IMR-90 (cell line): ENCODE results near the gene NFKB1. TPM values are rescaled to one million over a fixed set of nuclear protein-coding genes. Genes with fewer than 3 reads are reported as not detected.
A peak's percentile ranks its signal among the peaks of the same experiment; 100 is the strongest.

Experiments used
- ATAC-seq: fragments of 200-7000 bp; cut with Tn5 transposase; 2 replicates; pipeline ENCODE4 v1.9.1; 2020; ENCODE audit warnings: low read depth, mild to moderate bottlenecking, moderate library complexity
- BruUV-seq: library from RNA; stranded (reverse); fragments of 400-500 nt; replicated peaks from 2 replicates; lab custom pipeline; 2021; lab: Mats Ljungman, UMichigan
- CTCF ChIA-PET: fragments of 300-600 bp; formaldehyde crosslinking; extraction: SDS; loops from one replicate; lab custom pipeline; 2021; ENCODE audit warnings: antibody characterized with exemption; lab: Yijun Ruan, JAX
- POLR2A ChIA-PET: fragments of 300-600 bp; sonication (Branson Sonifier 250); formaldehyde crosslinking; loops from one replicate; lab custom pipeline; 2022; ENCODE audit warnings: antibody characterized with exemption; ENCODE audit not compliant: unreplicated experiment; lab: Charles Lee
- DNase-seq: peaks from one replicate; pipeline ENCODE4 v3.0.0; 2013
- H2AFZ ChIP-seq: replicated peaks from 2 replicates; pipeline ENCODE3; 2013; ENCODE audit warnings: low read length, mild to moderate bottlenecking; ENCODE audit not compliant: poor library complexity
- H2AK5ac ChIP-seq: 2 replicates; pipeline ENCODE4 v1.6.1; 2013; ENCODE audit warnings: low read depth, low read length, inconsistent platforms
- H2AK9ac ChIP-seq: replicated peaks from 2 replicates; pipeline ENCODE3; 2013; ENCODE audit warnings: mild to moderate bottlenecking, low read depth, low read length, moderate library complexity; ENCODE audit not compliant: poor library complexity
- H2BK120ac ChIP-seq: 2 replicates; pipeline ENCODE4 v1.6.1; 2013; ENCODE audit warnings: low read depth, low read length, inconsistent platforms
- H2BK15ac ChIP-seq: 3 replicates; pipeline ENCODE4 v1.6.1; 2013; ENCODE audit warnings: low read depth, low read length, inconsistent platforms
- H2BK20ac ChIP-seq: 2 replicates; pipeline ENCODE4 v1.6.1; 2013; ENCODE audit warnings: low read depth, mild to moderate bottlenecking, inconsistent platforms, low read length, moderate library complexity
- H2BK5ac ChIP-seq: 2 replicates; pipeline ENCODE4 v1.6.1; 2013; ENCODE audit warnings: mild to moderate bottlenecking, low read depth, low read length, inconsistent platforms; ENCODE audit not compliant: poor library complexity, severe bottlenecking
- H3K14ac ChIP-seq: replicated peaks from 2 replicates; pipeline ENCODE4 v1.6.1; 2013; ENCODE audit warnings: low read depth, low read length, inconsistent platforms
- H3K18ac ChIP-seq: 2 replicates; pipeline ENCODE4 v1.6.1; 2013; ENCODE audit warnings: low read depth, low read length, control low read depth
- H3K23ac ChIP-seq: 2 replicates; pipeline ENCODE4 v1.6.1; 2013; ENCODE audit warnings: low read depth, low read length, inconsistent platforms
- H3K27ac ChIP-seq: 2 replicates; pipeline ENCODE4 v1.5.1; 2013; ENCODE audit warnings: mild to moderate bottlenecking, control low read depth, low read length; ENCODE audit not compliant: insufficient read depth
- H3K27me3 ChIP-seq: 2 replicates; pipeline ENCODE4 v1.6.1; 2013; ENCODE audit warnings: low read length; ENCODE audit not compliant: control insufficient read depth, insufficient read depth
- H3K36me3 ChIP-seq: 2 replicates; pipeline ENCODE4 v1.6.1; 2013; ENCODE audit warnings: low read length, mixed read lengths; ENCODE audit not compliant: control insufficient read depth, insufficient read depth
- H3K4ac ChIP-seq: 2 replicates; pipeline ENCODE4 v1.6.1; 2013; ENCODE audit warnings: low read depth, low read length, inconsistent platforms
- H3K4me1 ChIP-seq: 2 replicates; pipeline ENCODE4 v1.6.1; 2013; ENCODE audit warnings: low read length, mixed read lengths; ENCODE audit not compliant: control insufficient read depth, insufficient read depth
- H3K4me2 ChIP-seq: 2 replicates; pipeline ENCODE4 v1.6.1; 2013; ENCODE audit warnings: low read depth, mild to moderate bottlenecking, control low read depth, low read length, moderate library complexity
- H3K4me3 ChIP-seq: 2 replicates; pipeline ENCODE4 v1.5.1; 2013; ENCODE audit warnings: low read depth, mild to moderate bottlenecking, control low read depth, low read length, moderate library complexity; ENCODE audit not compliant: insufficient read depth
- H3K56ac ChIP-seq: 2 replicates; pipeline ENCODE4 v1.6.1; 2013; ENCODE audit warnings: low read length, inconsistent platforms; ENCODE audit not compliant: insufficient read depth; ENCODE audit errors: extremely low read depth
- H3K79me1 ChIP-seq, 2 experiments: 2 replicates each; pipeline ENCODE4 v1.6.1; 2013; ENCODE audit warnings: low read length in 2 of 2, inconsistent platforms in 1 of 2, low read depth in 1 of 2
- H3K9ac ChIP-seq: 2 replicates; pipeline ENCODE4 v1.6.1; 2013; ENCODE audit warnings: low read depth, low read length, control low read depth
- H3K9me1 ChIP-seq: 2 replicates; pipeline ENCODE4 v1.6.1; 2013; ENCODE audit warnings: low read length, inconsistent platforms; ENCODE audit not compliant: insufficient read depth
- H3K9me3 ChIP-seq: 2 replicates; pipeline ENCODE4 v1.6.1; 2013; ENCODE audit warnings: low read length; ENCODE audit not compliant: control insufficient read depth, insufficient read depth
- H4K20me1 ChIP-seq: 2 replicates; pipeline ENCODE4 v1.6.1; 2013; ENCODE audit warnings: low read length, inconsistent platforms; ENCODE audit not compliant: insufficient read depth
- H4K5ac ChIP-seq: 2 replicates; pipeline ENCODE4 v1.6.1; 2013; ENCODE audit warnings: mild to moderate bottlenecking, low read depth, low read length, control low read depth
- H4K8ac ChIP-seq, 2 experiments: 2 replicates each; pipeline ENCODE4 v1.6.1; 2013; ENCODE audit warnings: low read depth in 2 of 2, low read length in 2 of 2, control low read depth in 1 of 2, inconsistent platforms in 1 of 2
- H4K91ac ChIP-seq: 2 replicates; pipeline ENCODE4 v1.6.1; 2013; ENCODE audit warnings: low read depth, low read length, inconsistent platforms; ENCODE audit not compliant: insufficient read depth
- BHLHE40 ChIP-seq: fragments of 150-350 bp; IDR thresholded peaks from 2 replicates; pipeline ENCODE4 v1.6.1; 2016; ENCODE audit warnings: mild to moderate bottlenecking, low read depth, low read length
- CEBPB ChIP-seq: IDR thresholded peaks from 2 replicates; pipeline ENCODE4 v1.6.1; 2012; ENCODE audit warnings: low read depth, low read length, improper control_type of control experiment
- CHD1 ChIP-seq: IDR thresholded peaks from 2 replicates; pipeline ENCODE4 v1.6.1; 2012; ENCODE audit warnings: low read depth, low read length, improper control_type of control experiment
- FOS ChIP-seq: fragments of 150-350 bp; IDR thresholded peaks from 2 replicates; pipeline ENCODE4 v1.6.1; 2016; ENCODE audit warnings: low read depth, low read length
- MAFK ChIP-seq: IDR thresholded peaks from 2 replicates; pipeline ENCODE4 v1.6.1; 2012; ENCODE audit warnings: low read depth, low read length, improper control_type of control experiment
- MAZ ChIP-seq: IDR thresholded peaks from 2 replicates; pipeline ENCODE4 v1.6.1; 2012; ENCODE audit warnings: low read depth, mild to moderate bottlenecking, low read length, improper control_type of control experiment, moderate library complexity, borderline replicate concordance
- MXI1 ChIP-seq: IDR thresholded peaks from 2 replicates; pipeline ENCODE4 v1.6.1; 2012; ENCODE audit warnings: low read depth, mild to moderate bottlenecking, low read length, moderate library complexity, borderline replicate concordance
- NFE2L2 ChIP-seq: fragments of 150-350 bp; IDR thresholded peaks from 2 replicates; pipeline ENCODE4 v1.6.1; 2016; ENCODE audit warnings: low read depth, mild to moderate bottlenecking, low read length
- POLR2A ChIP-seq: IDR thresholded peaks from 2 replicates; pipeline ENCODE4 v1.6.1; 2012; ENCODE audit warnings: mild to moderate bottlenecking, low read depth, low read length
- RAD21 ChIP-seq: IDR thresholded peaks from 2 replicates; pipeline ENCODE4 v1.6.1; 2012; ENCODE audit warnings: low read length, improper control_type of control experiment
- RCOR1 ChIP-seq: IDR thresholded peaks from 2 replicates; pipeline ENCODE4 v1.6.1; 2012; ENCODE audit warnings: mild to moderate bottlenecking, low read length, improper control_type of control experiment; ENCODE audit not compliant: insufficient replicate concordance
- RFX5 ChIP-seq: IDR thresholded peaks from 2 replicates; pipeline ENCODE4 v1.8.0; 2012; ENCODE audit warnings: low read depth, mild to moderate bottlenecking, low read length, moderate library complexity
- SMC3 ChIP-seq: fragments of 150-350 bp; IDR thresholded peaks from 2 replicates; pipeline ENCODE4 v1.6.1; 2016; ENCODE audit warnings: low read depth, mild to moderate bottlenecking, antibody characterized with exemption, low read length, moderate library complexity
- WGBS, 2 experiments: methylation state at CpG; one replicate each; pipeline versions ENCODE4 v1.1.5 to v1.1.7; 2013; ENCODE audit warnings: missing lambda C conversion rate in 2 of 2; ENCODE audit not compliant: insufficient read length in 1 of 2; ENCODE audit errors: extremely low coverage in 2 of 2; 5-methylcytosine and 5-hydroxymethylcytosine counted together
- dilution Hi-C: fragments of 300-500 bp; cut with HindIII; formaldehyde crosslinking; loops from one replicate; pipeline ENCODE4 v1.14.3; 2018; ENCODE audit warnings: low sequenced_read_pairs; ENCODE audit not compliant: unreplicated experiment
- in situ Hi-C: fragments of 300-500 bp; cut with MboI; formaldehyde crosslinking; loops from 3 replicates; pipeline ENCODE4 v1.14.3; 2019; ENCODE audit warnings: low sequenced_read_pairs, inconsistent platforms, mixed read lengths
- intact Hi-C: fragments of 100-400 bp; cut with micrococcal nuclease; formaldehyde crosslinking; loops from 2 replicates; pipeline ENCODE4 v1.10.0; 2022
- polyA plus RNA-seq, 3 experiments: library from polyadenylated mRNA; depleted of rRNA; stranded (reverse); fragments of >200 nt; gene quantifications; 2 replicates each; pipeline ENCODE4 v1.2.3, GENCODE V29; 2012; ENCODE audit warnings: low replicate concordance in 1 of 3
- total RNA-seq: library from RNA; depleted of rRNA; stranded (reverse); fragments of >200 nt; gene quantifications from 2 replicates; pipeline ENCODE4 v1.2.3, GENCODE V29; 2012
- TF ChIP-seq, protein P1 (sequence below): fragments of 150-350 bp; IDR thresholded peaks from 2 replicates; pipeline ENCODE4 v1.6.1; 2016; ENCODE audit warnings: low read depth, mild to moderate bottlenecking, low read length, moderate library complexity, borderline replicate concordance
- TF ChIP-seq, protein P2 (sequence below): fragments of 150-350 bp; IDR thresholded peaks from 2 replicates; pipeline ENCODE4 v1.6.1; 2017; ENCODE audit warnings: mild to moderate bottlenecking, antibody characterized with exemption, low read length, low read depth
- TF ChIP-seq, protein P3 (sequence below): conservative IDR thresholded peaks from 2 replicates; pipeline ENCODE4 v1.5.1; 2012; ENCODE audit warnings: mild to moderate bottlenecking, low read depth, low read length, improper control_type of control experiment

Gene NFKB1
- total and polyA plus RNA-seq, 2 of the 4 experiments (the other 2 are of a cell fraction) = 19.8 to 24.6 TPM

DNA sequence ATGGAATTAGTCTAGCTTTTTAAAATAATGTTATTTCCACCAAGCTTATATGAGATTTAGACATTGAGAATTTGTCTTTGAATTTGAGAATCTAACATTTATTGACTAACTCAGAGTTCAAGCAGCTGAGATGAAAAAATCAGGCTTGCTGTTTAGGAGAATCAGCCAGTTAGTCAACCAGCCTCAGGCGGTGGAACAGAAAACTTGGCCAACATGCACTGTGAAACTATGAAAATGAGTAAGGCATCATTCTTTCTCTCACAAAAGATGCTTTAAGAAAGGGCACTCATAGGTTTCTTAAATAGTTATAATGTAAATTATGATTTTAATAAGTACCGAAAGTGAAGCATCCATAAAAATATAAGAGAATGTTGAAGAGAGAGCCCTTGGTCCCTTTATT is 84.2 kb downstream of the NFKB1 start:
- Histone ChIP-seq H4K5ac (no peak overlapping the region), H3K27me3 (no peaks in the 10 kb centered on the region), H3K9me1 (no peaks in the 10 kb centered on the region; the same call in 1 of the 2 replicates), H3K36me3 (peaks cover 14% of the 10 kb centered on the region), H2BK15ac (no peak overlapping the region), H2AFZ (no peak overlapping the region), H3K9ac (no peak overlapping the region), H3K9me3 (no peaks in the 10 kb centered on the region), H2BK5ac (no peak overlapping the region), H2BK120ac (no peak overlapping the region), H3K27ac (no peak overlapping the region), H3K56ac (no peak overlapping the region), H2AK5ac (no peak overlapping the region), H3K4me1 (no peaks in the 10 kb centered on the region), H4K8ac (no peak overlapping the region), H4K91ac (no peak overlapping the region), H3K14ac (no peak overlapping the region), H2BK20ac (no peak overlapping the region), H3K79me1 (0 out of 4 replicates have a peak, but pooled peaks cover 0 to 3% of the 10 kb centered on the region in 2 experiments), H3K23ac (no peak overlapping the region), H2AK9ac (no peak overlapping the region), H3K4me3 (no peak overlapping the region), H4K20me1 (no peaks in the 10 kb centered on the region), H3K4me2 (no peak overlapping the region), H3K4ac (no peak overlapping the region), H3K18ac (no peak overlapping the region)
- TF ChIP-seq, protein P1, sequence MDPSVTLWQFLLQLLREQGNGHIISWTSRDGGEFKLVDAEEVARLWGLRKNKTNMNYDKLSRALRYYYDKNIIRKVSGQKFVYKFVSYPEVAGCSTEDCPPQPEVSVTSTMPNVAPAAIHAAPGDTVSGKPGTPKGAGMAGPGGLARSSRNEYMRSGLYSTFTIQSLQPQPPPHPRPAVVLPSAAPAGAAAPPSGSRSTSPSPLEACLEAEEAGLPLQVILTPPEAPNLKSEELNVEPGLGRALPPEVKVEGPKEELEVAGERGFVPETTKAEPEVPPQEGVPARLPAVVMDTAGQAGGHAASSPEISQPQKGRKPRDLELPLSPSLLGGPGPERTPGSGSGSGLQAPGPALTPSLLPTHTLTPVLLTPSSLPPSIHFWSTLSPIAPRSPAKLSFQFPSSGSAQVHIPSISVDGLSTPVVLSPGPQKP = no peak
- no peak for TF ChIP-seq NFE2L2
- no peak for TF ChIP-seq FOS
- no peak for TF ChIP-seq RCOR1
- TF ChIP-seq, protein P2, sequence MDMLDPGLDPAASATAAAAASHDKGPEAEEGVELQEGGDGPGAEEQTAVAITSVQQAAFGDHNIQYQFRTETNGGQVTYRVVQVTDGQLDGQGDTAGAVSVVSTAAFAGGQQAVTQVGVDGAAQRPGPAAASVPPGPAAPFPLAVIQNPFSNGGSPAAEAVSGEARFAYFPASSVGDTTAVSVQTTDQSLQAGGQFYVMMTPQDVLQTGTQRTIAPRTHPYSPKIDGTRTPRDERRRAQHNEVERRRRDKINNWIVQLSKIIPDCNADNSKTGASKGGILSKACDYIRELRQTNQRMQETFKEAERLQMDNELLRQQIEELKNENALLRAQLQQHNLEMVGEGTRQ = no peak
- TF ChIP-seq SMC3 = no peak
- TF ChIP-seq, protein P3, sequence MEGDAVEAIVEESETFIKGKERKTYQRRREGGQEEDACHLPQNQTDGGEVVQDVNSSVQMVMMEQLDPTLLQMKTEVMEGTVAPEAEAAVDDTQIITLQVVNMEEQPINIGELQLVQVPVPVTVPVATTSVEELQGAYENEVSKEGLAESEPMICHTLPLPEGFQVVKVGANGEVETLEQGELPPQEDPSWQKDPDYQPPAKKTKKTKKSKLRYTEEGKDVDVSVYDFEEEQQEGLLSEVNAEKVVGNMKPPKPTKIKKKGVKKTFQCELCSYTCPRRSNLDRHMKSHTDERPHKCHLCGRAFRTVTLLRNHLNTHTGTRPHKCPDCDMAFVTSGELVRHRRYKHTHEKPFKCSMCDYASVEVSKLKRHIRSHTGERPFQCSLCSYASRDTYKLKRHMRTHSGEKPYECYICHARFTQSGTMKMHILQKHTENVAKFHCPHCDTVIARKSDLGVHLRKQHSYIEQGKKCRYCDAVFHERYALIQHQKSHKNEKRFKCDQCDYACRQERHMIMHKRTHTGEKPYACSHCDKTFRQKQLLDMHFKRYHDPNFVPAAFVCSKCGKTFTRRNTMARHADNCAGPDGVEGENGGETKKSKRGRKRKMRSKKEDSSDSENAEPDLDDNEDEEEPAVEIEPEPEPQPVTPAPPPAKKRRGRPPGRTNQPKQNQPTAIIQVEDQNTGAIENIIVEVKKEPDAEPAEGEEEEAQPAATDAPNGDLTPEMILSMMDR = no peak
- no peak for TF ChIP-seq CEBPB
- no peak for TF ChIP-seq BHLHE40
- no peak for TF ChIP-seq MXI1
- TF ChIP-seq MAZ = no peak
- TF ChIP-seq POLR2A = no peak
- no peak for TF ChIP-seq RFX5
- TF ChIP-seq MAFK = no peak
- TF ChIP-seq RAD21 = no peak
- no peak for TF ChIP-seq CHD1
- POLR2A ChIA-PET = no interaction called here
- in situ Hi-C loops (no loop called here), intact Hi-C loops (no loop called here), dilution Hi-C loops (no loop called here)
- WGBS, 2 experiments = no CpG with 5 or more reads among the region's 2 CpGs
- no peak for ATAC-seq
- CTCF ChIA-PET = no interaction called here
- no TSS peak for BruUV-seq
- DNase-seq = peak; percentile 13
